ENCODE results near the gene NOC4L.

DNA sequence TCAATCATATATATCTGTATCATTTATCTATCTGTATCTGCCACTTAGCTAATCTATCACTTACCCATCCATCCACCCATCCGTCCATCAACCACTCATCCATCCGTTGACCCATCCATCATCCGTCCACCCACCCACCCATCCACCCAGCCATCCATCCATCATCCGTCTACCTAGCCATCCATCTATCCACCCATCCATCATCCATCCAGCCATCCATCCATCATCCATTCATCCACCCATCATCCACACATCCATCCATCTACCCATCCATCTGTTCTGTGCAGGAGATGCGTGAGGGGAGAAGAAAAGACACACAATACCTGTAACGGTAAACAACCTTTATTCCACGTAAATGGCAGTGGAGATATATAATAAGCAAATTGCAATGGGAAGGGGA lies 20.2 kb downstream of the NOC4L start:
- TF ChIP-seq, protein P1, sequence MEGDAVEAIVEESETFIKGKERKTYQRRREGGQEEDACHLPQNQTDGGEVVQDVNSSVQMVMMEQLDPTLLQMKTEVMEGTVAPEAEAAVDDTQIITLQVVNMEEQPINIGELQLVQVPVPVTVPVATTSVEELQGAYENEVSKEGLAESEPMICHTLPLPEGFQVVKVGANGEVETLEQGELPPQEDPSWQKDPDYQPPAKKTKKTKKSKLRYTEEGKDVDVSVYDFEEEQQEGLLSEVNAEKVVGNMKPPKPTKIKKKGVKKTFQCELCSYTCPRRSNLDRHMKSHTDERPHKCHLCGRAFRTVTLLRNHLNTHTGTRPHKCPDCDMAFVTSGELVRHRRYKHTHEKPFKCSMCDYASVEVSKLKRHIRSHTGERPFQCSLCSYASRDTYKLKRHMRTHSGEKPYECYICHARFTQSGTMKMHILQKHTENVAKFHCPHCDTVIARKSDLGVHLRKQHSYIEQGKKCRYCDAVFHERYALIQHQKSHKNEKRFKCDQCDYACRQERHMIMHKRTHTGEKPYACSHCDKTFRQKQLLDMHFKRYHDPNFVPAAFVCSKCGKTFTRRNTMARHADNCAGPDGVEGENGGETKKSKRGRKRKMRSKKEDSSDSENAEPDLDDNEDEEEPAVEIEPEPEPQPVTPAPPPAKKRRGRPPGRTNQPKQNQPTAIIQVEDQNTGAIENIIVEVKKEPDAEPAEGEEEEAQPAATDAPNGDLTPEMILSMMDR (IDR thresholded peaks at IDR 0.05) = no peak
- TF ChIP-seq POLR2A (IDR thresholded peaks at IDR 0.05; ENCODE audit: low read depth) = no peak
